Memory B cell (primary cell): Measurements from ENCODE around the gene FBXW11.
"Not testable (repeated sequence)": the region's sequence is repeated elsewhere in the genome, so short reads cannot be mapped to it uniquely, and the experiment has no call there.

Experiments used
- ATAC-seq: fragments of 150-1000 bp; cut with Tn5 transposase; 2 replicates; pipeline ENCODE4 v1.10.0; 2021; ENCODE audit warnings: low read depth, mild to moderate bottlenecking, moderate library complexity
- DNase-seq, 2 donors: peaks; one replicate each; pipeline ENCODE4 v3.0.0; 2022; ENCODE audit warnings: low spot score in 2 of 2
- H3K27ac Mint-ChIP-seq: one replicate; pipeline ENCODE4 v1.8.0; 2022; ENCODE audit warnings: mild to moderate bottlenecking, moderate library complexity, mixed read lengths
- H3K27me3 Mint-ChIP-seq: one replicate; pipeline ENCODE4 v1.8.0; 2022; ENCODE audit warnings: mixed read lengths
- H3K36me3 Mint-ChIP-seq: one replicate; pipeline ENCODE4 v1.8.0; 2022; ENCODE audit warnings: mild to moderate bottlenecking, mixed read lengths
- H3K4me1 Mint-ChIP-seq: one replicate; pipeline ENCODE4 v1.8.0; 2022; ENCODE audit warnings: mixed read lengths
- H3K4me3 Mint-ChIP-seq: one replicate; pipeline ENCODE4 v1.8.0; 2022; ENCODE audit warnings: mild to moderate bottlenecking, moderate library complexity, mixed read lengths
- H3K9me3 Mint-ChIP-seq: one replicate; pipeline ENCODE4 v1.8.0; 2022; ENCODE audit warnings: mixed read lengths

Gene FBXW11

GRCh38 chr5:172043865-172044264, 37.4 kb upstream of the FBXW11 start:
- Mint-ChIP-seq H3K27ac (no peak overlapping the region), H3K36me3 (peaks cover 16% of the 10 kb centered on the region), H3K4me3 (no peak overlapping the region), H3K4me1 (peaks cover 8% of the 10 kb centered on the region), H3K9me3 (no peaks in the 10 kb centered on the region), H3K27me3 (no peaks in the 10 kb centered on the region)
- ATAC-seq (no peak), DNase-seq (no peak)

GRCh38 chr5:172042183-172042582, 35.7 kb upstream of the FBXW11 start:
- ATAC-seq (no peak), DNase-seq (no peak)
- Mint-ChIP-seq H3K27ac (peak overlapping the region; percentile 22), H3K9me3 (peaks cover 9% of the 10 kb centered on the region), H3K36me3 (peaks cover 18% of the 10 kb centered on the region), H3K4me3 (no peak overlapping the region), H3K4me1 (peaks cover 8% of the 10 kb centered on the region), H3K27me3 (no peaks in the 10 kb centered on the region)

GRCh38 chr5:172038167-172038566, 31.7 kb upstream of the FBXW11 start:
- DNase-seq (no peak), ATAC-seq (no peak)
- Mint-ChIP-seq H3K27me3 (no peaks in the 10 kb centered on the region), H3K4me3 (no peak overlapping the region), H3K4me1 (peaks cover 20% of the 10 kb centered on the region), H3K9me3 (peaks cover 9% of the 10 kb centered on the region), H3K36me3 (peaks cover 10% of the 10 kb centered on the region), H3K27ac (no peak overlapping the region)

GRCh38 chr5:172035049-172035448, 28.6 kb upstream of the FBXW11 start:
- peak in 1 of 2 donors; percentile 18 for DNase-seq
- Mint-ChIP-seq H3K36me3 (peaks cover 22% of the 10 kb centered on the region), H3K27ac (peak overlapping the region; percentile 16), H3K9me3 (peaks cover 18% of the 10 kb centered on the region), H3K4me3 (peak overlapping the region; percentile 50), H3K4me1 (peaks cover 16% of the 10 kb centered on the region), H3K27me3 (no peaks in the 10 kb centered on the region)
- peak; percentile 92 for ATAC-seq

- Mint-ChIP-seq H3K9me3 (peaks cover 8% of the 10 kb centered on the region), H3K4me3 (no peak overlapping the region), H3K4me1 (peaks cover 18% of the 10 kb centered on the region), H3K27ac (no peak overlapping the region), H3K36me3 (peaks cover 19% of the 10 kb centered on the region), H3K27me3 (no peaks in the 10 kb centered on the region)
- ATAC-seq (no peak), DNase-seq (no peak)
Measured at GRCh38 chr5:172031894-172032461, 25.5 kb upstream of the FBXW11 start.

GRCh38 chr5:172029876-172030275, 23.4 kb upstream of the FBXW11 start:
- Mint-ChIP-seq H3K9me3 (peaks cover 8% of the 10 kb centered on the region), H3K4me3 (no peak overlapping the region), H3K36me3 (peaks cover 19% of the 10 kb centered on the region), H3K27me3 (no peaks in the 10 kb centered on the region), H3K4me1 (peaks cover 12% of the 10 kb centered on the region), H3K27ac (no peak overlapping the region)
- no peak for DNase-seq
- ATAC-seq, result no peak

- peaks cover 8% of the 10 kb centered on the region for H3K9me3 Mint-ChIP-seq
- peaks cover 7% of the 10 kb centered on the region for H3K4me1 Mint-ChIP-seq
- H3K36me3 Mint-ChIP-seq, result peaks cover 19% of the 10 kb centered on the region
- H3K27ac Mint-ChIP-seq, result no peak overlapping the region
- ATAC-seq, result no peak
- no peaks in the 10 kb centered on the region for H3K27me3 Mint-ChIP-seq
- H3K4me3 Mint-ChIP-seq, result no peak overlapping the region
- no peak for DNase-seq
Measured at GRCh38 chr5:172028167-172028566, 21.7 kb upstream of the FBXW11 start.

GRCh38 chr5:172020110-172020786, 13.8 kb upstream of the FBXW11 start:
- H3K9me3 Mint-ChIP-seq, ATAC-seq, H3K4me3 Mint-ChIP-seq, H3K27ac Mint-ChIP-seq, DNase-seq, H3K27me3 Mint-ChIP-seq, H3K4me1 Mint-ChIP-seq, H3K36me3 Mint-ChIP-seq: not testable (repeated sequence)

- Mint-ChIP-seq H3K4me3 (no peak overlapping the region), H3K27ac (no peak overlapping the region), H3K36me3 (no peaks in the 10 kb centered on the region), H3K4me1 (no peaks in the 10 kb centered on the region), H3K9me3 (no peaks in the 10 kb centered on the region), H3K27me3 (no peaks in the 10 kb centered on the region)
- DNase-seq (no peak), ATAC-seq (no peak)
Measured at GRCh38 chr5:172015346-172015745, 8.9 kb upstream of the FBXW11 start.

- H3K27ac Mint-ChIP-seq, result no peak overlapping the region
- DNase-seq, result no peak
- H3K4me1 Mint-ChIP-seq, result peaks cover 11% of the 10 kb centered on the region
- H3K9me3 Mint-ChIP-seq, result no peaks in the 10 kb centered on the region
- no peaks in the 10 kb centered on the region for H3K27me3 Mint-ChIP-seq
- no peak for ATAC-seq
- H3K36me3 Mint-ChIP-seq, result no peaks in the 10 kb centered on the region
- H3K4me3 Mint-ChIP-seq, result no peak overlapping the region
Measured at GRCh38 chr5:172010278-172010677, 3.8 kb upstream of the FBXW11 start.

GRCh38 chr5:172009536-172010270, 3.3 kb upstream of the FBXW11 start:
- no peak for ATAC-seq
- H3K4me3 Mint-ChIP-seq, result no peak overlapping the region
- no peak for DNase-seq

GRCh38 chr5:172008689-172009141, 2.3 kb upstream of the FBXW11 start:
- ATAC-seq (no peak), DNase-seq (no peak)
- Mint-ChIP-seq H3K27me3 (no peaks in the 10 kb centered on the region), H3K4me3 (no peak overlapping the region), H3K36me3 (no peaks in the 10 kb centered on the region), H3K27ac (no peak overlapping the region), H3K9me3 (no peaks in the 10 kb centered on the region), H3K4me1 (peaks cover 19% of the 10 kb centered on the region)

More at GRCh38 chr5:172009536-172010270, 3.3 kb upstream of the FBXW11 start:
- peaks cover 17% of the 10 kb centered on the region for H3K4me1 Mint-ChIP-seq
- no peaks in the 10 kb centered on the region for H3K36me3 Mint-ChIP-seq
- H3K27me3 Mint-ChIP-seq, result no peaks in the 10 kb centered on the region
- no peaks in the 10 kb centered on the region for H3K9me3 Mint-ChIP-seq
- H3K27ac Mint-ChIP-seq, result no peak overlapping the region

GRCh38 chr5:172008111-172008455, 1.6 kb upstream of the FBXW11 start:
- H3K36me3 Mint-ChIP-seq, result no peaks in the 10 kb centered on the region
- peaks cover 23% of the 10 kb centered on the region for H3K4me1 Mint-ChIP-seq
- H3K27ac Mint-ChIP-seq, result no peak overlapping the region

More at GRCh38 chr5:172008111-172008455, 1.6 kb upstream of the FBXW11 start:
- no peaks in the 10 kb centered on the region for H3K27me3 Mint-ChIP-seq
- H3K9me3 Mint-ChIP-seq, result no peaks in the 10 kb centered on the region
- ATAC-seq (no peak), DNase-seq (no peak)
- H3K4me3 Mint-ChIP-seq, result peak overlapping the region; percentile 11
